Measurements from ENCODE around the gene NUDT17.
A peak's percentile ranks its signal among the peaks of the same experiment; 100 is the strongest.

Gene NUDT17

DNA sequence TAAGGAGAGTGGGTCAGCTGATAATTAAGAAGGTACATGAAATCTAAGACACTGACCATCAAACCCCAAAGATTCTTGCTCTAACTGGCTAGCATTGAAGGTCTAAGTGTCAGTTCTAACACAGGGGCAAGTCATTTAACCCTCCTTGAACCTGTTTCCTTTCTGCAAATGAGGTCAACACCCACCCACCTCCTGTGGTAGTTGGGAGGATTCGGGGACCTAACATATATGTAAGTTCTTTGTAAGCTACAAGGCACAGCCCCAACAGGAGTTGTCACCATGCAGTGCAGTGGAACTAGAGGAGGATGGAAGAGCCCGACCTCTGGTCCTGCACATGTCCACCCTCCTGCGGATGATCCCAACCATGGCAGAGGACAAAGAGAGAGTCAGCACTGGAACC lies 2.4 kb downstream of the NUDT17 start:
- DNase-seq (ENCODE audit: low spot score) (no peak), FAIRE-seq (no peak)

DNA sequence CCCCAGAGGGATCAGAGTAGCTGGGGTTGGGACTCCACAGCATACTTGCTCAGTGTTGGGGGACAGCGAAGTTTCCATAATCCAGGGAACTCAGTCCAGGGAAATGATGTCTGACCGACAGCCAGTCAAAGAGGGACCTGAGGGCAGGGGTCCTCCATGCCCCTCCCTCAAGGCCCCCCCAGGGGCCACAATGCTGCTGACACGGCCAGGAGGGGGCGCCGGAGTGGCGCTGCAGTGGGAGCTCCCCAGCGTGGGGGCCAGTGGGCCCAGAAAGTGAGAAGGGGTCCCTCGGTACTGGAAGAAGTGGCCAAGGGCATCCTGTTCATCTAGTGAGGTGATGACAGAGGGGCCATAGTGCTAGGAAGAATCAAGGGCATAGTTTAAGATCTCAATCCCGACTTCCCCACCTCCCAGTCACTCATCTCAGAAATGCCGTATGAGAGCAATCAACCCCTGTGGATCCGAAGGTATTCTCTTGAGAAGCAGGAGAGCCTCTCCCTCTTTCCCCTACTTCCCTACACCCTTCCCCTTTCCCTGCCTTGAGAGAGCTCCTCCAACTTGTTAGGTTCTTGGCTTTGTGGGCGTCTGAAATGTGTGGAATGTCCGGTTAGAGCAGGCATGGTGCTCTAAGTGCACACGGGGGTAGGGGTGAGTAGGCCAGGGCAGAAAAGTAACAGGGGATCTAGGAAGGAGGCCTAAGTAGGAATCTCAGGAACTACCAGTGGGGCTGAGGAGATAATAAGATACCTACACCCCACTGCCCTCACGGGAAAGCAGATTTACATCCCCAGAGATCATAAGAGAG lies 4.1 kb downstream of the NUDT17 start:
- DNase-seq (ENCODE audit: low spot score), result peak; percentile 54

DNA sequence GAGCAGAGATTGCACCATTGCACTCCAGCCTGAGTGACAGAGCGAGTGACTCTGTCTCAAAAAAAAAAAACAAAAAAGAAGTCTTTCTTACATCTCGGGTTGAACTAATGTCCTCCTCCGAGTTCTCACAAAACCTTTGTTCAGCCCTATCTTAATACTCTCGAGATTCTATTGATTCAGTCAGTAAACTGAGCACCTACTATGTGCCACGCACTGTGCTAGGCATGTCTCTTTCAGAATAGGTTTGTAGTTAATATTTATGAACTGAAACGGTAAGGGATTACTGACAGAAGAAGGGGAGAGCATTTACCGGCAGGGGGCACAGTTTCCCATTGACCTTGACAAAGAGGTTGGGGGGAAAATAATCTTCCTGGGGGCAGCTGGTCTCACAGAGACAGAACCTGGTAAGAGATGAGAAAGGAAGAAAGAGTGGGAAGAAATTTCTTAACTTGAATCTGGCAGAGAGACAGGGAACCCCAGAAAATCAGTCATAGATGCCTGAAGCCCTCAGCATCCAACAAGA lies 10.1 kb downstream of the NUDT17 start:
- FAIRE-seq (no peak), DNase-seq (ENCODE audit: low spot score) (no peak)

More for the DNA sequence above, 4.1 kb downstream of the NUDT17 start:
- FAIRE-seq, result no peak

DNA sequence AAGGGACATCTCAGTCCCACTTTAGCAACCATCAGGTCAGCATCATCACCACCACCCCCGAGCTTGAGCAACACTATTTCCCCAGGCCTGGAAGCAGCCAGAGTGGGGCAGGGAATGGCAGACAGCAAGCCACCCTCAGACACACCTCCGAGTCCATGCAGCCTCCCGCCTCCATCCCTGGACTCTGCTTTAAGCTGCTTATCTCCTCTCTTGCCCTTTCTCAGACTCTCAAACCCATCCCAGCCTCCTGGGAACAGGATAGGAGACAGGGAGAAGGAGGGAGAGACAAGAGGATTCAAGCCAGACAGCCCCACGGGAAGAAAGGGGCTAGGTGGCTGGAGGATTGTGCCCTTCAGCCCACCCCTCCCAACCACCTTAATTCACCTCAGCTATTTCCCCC lies 11.7 kb downstream of the NUDT17 start:
- FAIRE-seq (no peak), DNase-seq (ENCODE audit: low spot score) (no peak)

DNA sequence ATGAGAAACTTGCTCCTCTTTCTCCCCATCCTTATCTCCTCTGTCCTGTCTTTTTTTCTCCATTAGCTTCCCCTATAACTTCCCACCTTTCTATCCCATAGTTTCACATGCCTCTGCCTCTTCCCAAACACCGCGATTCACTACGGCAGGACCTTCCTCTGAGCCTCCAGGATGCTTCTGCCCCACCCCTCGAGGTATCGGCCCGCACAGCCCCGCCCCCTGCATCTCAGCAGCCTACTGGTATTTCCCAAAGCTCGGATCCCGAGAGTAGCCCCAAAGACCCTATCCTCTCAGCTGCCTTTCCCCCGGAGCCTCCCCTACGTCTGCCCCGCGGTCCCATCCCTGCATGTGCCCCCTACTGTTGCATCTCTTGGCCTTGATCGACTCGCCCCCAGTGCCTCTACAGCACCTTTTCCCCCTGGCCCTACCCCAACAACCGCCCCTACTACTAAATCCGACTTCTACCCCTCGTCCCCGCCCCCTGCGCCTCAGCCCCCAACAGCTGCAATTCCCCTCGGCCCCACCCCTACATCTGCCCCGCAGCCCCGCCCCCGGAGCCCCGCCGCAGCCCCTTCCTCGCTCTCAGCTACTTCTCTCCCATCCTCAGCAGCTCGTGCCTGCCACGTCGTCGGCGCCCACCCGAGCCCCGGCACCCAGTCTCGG lies 12.9 kb downstream of the NUDT17 start:
- DNase-seq (ENCODE audit: low spot score) (peak; percentile 62), FAIRE-seq (no peak)

DNA sequence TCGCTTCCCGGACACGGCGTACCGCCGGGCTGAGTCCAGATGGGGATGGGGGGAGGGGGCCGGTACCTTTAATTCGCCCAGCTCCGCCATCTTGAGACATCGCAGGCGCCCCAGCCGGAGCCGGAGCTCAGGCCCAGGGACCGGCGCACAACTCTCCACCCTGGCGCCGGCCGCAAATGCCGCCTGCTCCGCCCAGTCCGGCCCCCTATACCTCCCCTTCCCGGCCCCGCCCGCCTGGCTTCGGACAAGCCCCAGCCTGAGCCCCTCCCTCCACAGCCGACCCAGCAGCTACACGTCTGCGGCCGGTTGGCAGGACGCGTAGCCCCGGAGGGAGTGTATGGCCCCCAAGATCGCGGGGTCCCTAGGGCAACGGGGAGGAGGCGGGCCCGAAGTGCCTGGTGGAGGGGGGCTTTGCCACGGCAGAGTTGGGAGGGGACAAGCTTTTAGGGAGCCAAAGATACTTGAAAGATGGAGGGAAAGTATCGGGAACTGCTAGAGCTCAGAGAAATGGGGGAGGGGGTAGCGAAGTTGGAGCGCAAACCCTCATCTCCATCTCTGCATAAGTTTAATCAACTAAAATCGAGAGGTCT lies 13.6 kb downstream of the NUDT17 start, which contains the start of gene PIAS3:
Gene PIAS3, minus strand, starts transcription at position 181 of the 590 bp plus-strand sequence. Its CDS starts 91 bp downstream, at position 90.
- DNase-seq (ENCODE audit: low spot score), result peak; percentile 96
- peak; percentile 71 for FAIRE-seq

DNA sequence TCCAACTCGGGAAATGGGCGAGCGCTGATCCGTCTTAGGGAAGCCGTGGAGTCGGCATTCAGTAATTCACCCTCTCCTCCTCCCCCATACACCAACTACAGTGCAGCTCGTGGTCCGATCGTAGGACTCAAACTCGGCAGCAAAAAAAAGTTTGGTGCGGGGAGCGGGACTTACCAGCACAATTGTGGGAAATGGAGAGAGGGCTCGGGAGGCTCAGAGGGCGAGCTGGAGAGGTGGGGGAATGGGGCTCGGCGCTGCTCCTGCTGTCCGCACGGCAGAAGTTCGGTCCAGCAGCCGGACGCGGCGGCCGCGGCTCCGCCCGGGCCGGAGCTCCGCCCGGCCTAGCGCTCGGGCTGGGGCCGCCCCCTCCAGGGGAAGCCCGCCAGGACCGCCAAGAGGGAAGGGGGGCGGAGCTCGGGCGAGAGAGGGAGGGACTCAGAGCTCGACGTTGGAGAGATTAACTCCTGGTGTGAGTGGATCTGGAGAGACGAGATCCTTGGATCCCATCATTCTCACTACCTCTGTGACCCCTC lies 14.1 kb downstream of the NUDT17 start:
- FAIRE-seq (no peak), DNase-seq (ENCODE audit: low spot score) (peak; percentile 95)

DNA sequence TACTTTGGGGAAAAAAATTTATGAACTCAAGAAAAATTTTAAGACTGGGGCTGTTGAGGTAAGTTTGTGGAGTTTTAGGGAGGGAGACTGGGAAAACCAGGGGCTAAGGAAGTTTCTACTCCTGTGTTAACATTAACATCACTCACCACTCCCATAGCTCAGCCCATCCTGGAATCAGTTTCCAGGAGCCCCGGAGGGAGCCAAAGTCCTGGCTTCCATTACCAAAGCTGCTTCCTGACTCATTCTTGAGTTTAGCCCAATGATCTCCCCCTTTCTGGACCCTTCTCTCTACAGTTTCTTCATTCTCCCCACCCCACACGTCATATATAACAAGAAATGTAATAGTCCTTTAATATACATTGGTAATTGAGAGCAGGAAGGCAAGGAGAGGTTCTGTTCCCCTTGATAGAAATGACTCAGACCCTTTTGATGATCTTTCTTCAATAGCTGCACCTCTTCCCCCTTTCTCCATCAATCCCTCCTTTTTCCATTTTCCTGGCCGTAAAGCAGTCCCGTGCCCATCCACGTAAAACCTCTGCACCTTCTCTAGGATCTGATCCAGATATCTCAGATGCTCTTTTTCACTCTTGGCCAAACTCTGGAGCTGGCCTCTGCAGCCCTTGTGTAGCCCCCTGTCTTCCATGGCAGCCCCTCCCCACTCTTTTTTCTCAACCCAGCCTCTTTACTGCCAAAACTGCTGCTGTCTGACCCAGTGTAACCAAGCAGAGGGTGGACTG lies 18.0 kb downstream of the NUDT17 start:
- no peak for FAIRE-seq
- DNase-seq (ENCODE audit: low spot score), result no peak

DNA sequence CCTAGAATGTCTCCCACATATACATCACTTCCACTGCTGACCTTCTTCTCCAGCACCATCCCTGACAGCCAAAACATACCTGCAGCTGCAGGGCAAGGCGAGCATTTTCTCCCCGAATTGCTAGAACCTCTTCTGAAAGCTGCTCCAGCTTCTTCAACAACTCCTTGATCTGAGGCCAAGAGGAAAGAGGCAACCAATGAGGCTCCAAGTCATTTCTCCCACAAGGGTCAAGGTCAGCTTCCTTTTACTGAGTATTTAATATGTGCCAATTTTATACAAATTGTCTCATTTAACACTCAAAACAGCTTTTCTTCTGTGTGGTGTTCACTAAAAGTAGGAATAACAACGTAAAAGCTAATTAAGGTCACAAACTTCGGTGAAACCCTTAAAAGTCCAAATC lies 22.8 kb downstream of the NUDT17 start:
- no peak for FAIRE-seq
- DNase-seq (ENCODE audit: low spot score), result no peak

DNA sequence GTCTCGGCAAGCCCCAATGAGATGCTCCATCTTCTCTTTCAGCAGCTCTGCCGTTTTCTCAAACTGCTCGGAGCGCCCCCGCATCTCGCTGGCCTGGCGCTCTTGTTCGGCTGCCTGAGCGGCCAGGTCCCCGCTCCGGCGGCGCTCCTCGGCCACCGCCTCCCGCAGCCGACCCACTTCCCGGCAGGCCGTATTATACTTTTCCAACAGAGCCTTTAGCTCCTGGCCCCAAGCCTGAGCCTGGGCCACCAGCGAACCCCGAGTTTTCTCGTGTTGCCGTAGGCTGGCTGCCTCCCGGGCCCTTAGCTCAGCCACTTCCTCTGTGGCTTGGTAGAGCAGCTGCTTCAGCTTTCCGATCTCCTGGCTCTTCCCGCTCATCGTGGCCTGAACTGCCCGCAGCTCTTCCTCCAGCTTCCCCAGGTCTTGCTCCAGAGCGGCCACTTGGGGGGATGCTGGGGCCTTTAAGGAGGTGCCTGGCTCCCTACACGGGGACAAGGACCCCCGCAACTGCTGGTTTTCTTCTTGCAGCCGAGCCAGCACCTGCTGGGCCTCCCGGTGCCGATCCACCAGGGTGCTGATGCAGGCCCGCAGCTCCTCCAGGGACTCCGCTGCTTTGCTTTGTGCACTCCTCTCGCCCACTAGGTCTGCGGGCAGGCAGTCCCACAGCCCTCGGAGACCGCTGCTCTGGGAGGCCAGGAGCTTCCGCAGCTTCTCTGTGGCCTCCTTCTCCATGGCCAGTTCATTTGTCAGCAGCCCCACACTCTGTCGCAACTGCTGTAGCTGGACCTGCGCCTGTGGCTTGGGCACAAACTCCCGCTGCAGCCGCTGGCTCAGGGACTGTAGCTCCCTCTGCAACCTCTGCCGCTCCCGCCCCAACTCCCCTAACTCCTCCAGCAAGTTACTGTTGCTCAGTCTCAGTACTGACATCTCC lies 26.8 kb downstream of the NUDT17 start:
- no peak for FAIRE-seq
- no peak for DNase-seq (ENCODE audit: low spot score)

DNA sequence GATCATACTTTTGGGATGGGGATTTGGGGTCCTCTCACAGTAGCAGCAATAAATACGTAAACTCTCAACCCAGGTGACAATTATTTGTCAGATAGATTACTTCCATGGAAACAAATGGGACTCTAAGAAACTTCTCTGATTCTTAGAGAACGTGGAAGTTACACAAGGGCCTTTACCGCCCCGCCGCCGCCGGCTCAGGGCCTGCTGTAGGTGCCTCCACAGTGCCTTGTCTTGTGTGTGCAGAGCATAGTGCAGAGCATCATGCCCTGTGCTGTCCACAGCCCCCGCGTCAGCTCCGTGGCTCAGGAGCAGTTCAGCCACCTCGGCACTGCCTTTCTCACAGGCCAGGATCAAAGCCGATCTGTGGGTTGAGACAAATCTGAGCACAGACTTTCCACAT lies 29.2 kb downstream of the NUDT17 start:
- no peak for DNase-seq (ENCODE audit: low spot score)

DNA sequence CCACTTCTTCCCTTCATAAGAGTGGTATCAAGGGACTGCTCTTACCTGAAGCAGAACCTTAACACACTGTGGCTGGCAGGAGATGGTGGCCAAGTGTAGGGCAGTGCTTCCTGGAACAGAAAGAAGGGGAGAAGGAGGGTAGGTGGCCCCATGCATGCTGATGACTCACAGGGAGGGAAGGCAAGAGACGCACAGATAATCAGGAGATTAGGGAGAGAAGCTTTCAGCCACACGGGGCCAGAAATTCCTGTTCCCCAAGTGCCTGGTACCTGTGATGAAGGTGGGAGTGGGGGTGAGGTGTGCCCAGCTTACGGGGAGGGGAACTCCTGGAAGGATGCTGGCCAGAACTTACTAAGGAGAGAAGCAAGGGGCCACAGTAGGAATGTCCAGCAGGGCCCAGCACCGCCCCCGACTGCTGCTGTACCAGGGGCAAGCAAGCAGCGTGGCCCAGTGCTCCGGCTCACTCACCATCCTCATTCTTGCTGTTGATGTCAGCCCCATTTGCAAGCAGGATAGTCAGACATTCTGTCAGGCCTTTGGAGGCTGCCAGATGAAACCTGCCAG lies 32.6 kb downstream of the NUDT17 start:
- FAIRE-seq, result peak; percentile 20
- no peak for DNase-seq (ENCODE audit: low spot score)

More for the DNA sequence above, 29.2 kb downstream of the NUDT17 start:
- FAIRE-seq, result no peak

DNA sequence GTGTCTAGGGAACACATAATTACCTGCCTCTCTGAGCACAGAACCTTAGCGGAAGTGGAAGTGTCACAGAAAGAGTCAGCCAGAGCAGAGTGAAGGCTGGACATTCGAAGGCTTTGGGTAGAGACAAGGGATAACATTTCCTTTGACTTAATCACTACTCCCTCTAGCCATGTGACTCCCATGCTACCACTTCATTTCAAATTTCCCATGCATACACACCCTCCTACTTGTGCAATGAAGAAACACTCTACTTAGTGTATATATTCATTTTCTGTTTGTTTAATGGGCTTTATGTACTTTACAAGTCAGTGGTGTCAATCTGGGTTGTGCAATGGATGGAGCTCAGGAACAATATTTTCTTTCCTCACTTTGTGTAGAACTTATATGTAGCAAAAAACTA lies 33.3 kb downstream of the NUDT17 start:
- FAIRE-seq (no peak), DNase-seq (ENCODE audit: low spot score) (no peak)

DNA sequence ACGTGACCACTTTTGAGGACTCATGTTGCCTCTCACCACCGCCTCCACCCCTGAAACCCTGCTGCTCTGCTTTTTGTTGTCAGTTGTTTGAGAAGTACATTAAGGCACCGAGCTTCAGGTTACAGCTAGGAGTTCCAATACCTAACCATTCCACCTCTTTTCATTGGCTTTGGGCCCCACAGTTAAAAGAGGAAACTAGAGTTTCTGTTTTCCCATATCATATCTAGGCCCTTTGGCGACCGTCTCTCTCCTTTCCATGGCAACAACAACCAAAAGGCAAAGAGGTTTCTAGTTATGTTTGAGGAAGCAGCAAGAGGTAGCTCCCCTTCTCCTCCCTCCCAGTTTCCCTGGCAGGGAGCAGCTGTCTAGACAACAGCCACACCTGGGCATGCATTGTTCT lies 34.3 kb downstream of the NUDT17 start:
- no peak for DNase-seq (ENCODE audit: low spot score)
- no peak for FAIRE-seq

DNA sequence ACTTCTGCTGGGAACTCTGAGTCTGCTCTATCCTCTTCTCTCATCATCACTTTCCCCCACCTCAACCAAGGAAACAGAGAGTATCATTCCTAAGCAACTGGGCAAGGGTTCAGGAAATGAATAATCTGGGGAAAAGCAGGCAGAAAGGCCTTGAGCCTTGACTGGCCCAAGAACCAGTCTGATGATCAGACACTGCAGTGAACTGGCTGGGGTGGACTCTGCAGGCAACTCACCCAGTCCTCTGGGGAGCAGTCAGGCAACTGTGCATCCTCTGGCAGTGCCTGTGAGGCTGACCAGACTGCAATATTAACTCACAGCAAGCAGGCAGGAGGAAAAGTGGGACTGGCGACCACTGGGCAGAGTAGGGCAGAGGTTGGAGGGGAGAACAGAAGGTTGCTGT lies 39.2 kb downstream of the NUDT17 start:
- no peak for DNase-seq (ENCODE audit: low spot score)
- FAIRE-seq, result no peak

DNA sequence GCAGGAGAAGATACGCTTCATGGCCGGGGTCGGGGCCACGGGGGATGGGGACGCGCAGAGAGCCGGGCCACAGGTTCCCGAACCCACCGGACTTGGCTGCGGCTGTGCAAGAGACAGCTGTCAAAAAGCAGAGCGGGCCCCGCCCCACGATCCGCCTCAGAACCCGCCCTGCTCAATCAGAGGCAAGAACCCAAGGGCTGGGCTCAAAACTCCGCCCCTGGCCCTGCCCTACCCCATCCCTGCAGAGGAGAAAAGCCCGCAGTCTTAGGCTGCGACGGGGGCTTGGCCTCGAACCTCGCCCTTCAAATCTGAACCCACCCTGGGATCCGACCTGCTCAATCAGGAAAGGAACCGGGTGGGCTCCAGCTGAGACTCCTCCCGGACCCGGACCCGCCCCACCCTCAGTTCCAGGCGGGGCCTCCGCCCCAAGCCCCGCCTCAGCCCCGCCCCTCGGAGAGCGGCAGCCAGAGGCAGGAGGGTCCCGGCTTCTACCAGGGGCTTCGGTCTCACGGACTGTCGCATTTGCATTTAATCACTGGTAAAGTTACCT lies 40.4 kb downstream of the NUDT17 start, which contains the start of gene ANKRD35:
Gene ANKRD35, minus strand, starts transcription at position 129 of the 550 bp plus-strand sequence. Its CDS starts 108 bp downstream, at position 21.
- FAIRE-seq, result no peak

DNA sequence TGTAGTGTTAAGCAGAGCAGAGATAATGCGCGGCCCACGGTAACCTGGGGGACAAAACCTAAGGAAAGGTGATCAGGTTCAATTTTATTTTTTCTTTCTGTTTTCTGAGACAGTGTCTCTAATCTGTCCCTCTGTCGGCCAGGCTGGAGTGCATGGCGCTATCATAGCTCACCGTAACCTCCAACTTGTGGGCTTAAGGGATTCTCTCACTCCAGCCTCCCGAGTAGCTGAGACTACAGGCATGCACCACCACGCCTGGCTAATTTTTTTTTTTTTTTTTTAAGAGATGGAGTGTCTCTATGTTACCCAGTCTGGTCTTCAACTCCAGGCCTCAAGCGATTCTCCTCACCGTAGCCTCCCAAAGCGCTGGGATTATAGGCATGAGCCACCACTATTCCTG lies 41.0 kb downstream of the NUDT17 start:
- FAIRE-seq, result no peak
- no peak for DNase-seq (ENCODE audit: low spot score)

More for the DNA sequence above, 40.4 kb downstream of the NUDT17 start, which contains the start of gene ANKRD35:
- DNase-seq (ENCODE audit: low spot score), result peak; percentile 86

DNA sequence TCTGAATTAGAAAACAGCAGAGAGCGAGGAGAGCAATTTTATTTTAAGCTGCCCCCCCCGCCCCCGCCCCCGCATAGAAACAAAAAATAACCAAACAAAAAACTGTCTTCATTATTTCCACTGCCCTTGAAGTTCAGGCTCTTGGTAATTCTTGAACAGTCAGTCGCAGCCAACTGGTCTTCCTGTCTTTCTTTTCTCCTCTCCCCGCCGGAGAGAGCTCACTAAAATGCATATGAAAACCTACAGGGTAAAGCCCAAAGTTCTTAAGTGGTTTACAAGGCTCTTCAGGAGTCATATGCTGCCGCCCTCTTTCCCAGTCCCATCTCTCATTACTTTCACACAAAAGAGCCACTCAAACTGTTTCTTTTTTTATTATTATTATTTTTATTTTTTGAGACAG lies 41.4 kb downstream of the NUDT17 start:
- no peak for FAIRE-seq

DNA sequence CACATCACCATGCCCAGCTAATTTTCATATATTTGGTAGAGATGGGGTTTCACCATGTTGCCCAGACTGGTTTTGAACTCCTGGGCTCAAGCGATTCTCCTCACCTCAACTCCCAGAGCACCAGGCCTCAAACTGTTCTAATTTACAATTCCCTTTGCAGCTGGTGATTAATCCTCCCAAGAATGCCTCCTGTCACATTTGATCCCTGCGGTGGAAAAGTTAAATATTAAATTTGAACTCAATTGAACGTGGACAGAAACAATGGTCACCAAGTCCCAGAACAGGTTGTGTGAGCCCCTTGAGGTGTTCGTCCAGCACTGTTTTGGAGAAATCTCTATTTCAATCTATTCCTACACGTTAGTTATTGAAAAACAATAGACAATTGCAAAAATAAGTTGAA lies 42.2 kb downstream of the NUDT17 start:
- FAIRE-seq (no peak), DNase-seq (ENCODE audit: low spot score) (no peak)

More for the DNA sequence above, 41.4 kb downstream of the NUDT17 start:
- DNase-seq (ENCODE audit: low spot score), result no peak
